GM03348 (cell line): ENCODE measurements around the gene TULP4.

Experiments
- DNase-seq: peaks from one replicate; pipeline ENCODE4 v3.0.0; 2012; ENCODE audit warnings: low spot score

The TULP4 gene

DNA sequence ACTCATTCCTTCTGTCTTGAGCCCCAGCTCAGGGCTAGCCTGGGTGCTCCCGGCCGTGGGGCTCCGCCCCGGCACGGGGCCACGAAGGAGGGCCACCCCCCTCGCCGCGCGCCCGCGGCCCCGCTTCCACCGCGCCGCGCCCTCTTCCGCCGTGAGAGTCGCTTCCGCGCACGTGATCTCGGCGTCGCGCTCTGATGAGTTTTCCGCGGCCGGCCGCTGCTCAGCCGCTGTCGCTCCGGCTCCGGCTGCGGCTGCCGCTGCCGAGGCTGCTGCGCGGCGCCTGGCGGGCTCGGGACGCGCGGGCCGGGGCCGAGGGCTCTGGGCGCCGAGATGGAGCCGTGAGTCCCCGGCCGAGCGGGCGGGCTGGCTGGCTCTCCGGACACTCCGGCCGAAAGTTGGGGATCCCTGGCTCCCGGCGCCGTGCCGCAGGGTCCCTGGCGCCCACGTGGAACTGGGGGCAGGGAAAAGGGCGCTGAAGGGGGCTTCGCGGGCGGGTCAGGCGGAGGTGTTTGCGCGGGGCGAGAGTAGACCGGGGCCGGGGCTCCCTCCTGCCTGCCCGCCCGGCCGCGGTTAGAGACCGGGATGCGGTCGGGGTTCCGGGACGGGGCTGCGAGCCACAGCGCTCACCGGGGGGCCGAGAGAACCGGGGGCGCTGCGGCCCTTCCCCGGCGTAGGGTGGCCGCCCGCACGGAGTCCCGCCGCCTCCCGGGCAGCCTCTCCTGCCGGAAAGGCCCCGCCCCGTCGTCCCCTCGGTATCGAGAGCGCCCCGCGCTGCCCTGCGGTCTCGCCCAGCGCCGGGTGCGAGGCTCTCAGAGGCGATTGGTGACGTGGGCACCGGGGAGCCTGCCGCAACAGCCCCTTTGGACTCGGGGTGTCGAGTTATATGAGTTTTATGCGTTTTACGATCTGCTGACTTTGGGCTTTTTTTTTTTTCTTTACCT lies 247.9 kb downstream of the TULP4 start, which contains the start of gene TMEM181:
Gene TMEM181, plus strand, starts transcription at position 197 of the 941 bp plus-strand sequence. Its CDS starts 134 bp downstream, at position 331.
- peak; percentile 97 for DNase-seq

- DNase-seq: peak; percentile 66
These were observed 248.6 kb downstream of the TULP4 start for GRCh38 chr6:158560836-158561320.
